ENCODE measurements around the gene STH. TPM values are rescaled to one million over a fixed set of nuclear protein-coding genes. Genes with fewer than 3 reads are reported as not detected.
"Not testable (repeated sequence)": the region's sequence is repeated elsewhere in the genome, so short reads cannot be mapped to it uniquely, and the experiment has no call there.

Gene STH
- total and polyA plus RNA-seq, 2 of the 4 experiments (the other 2 are of a cell fraction), result not detected

- ATAC-seq (ENCODE audit: low read depth); H2BK5ac ChIP-seq (ENCODE audit: low read depth, low read length, poor library complexity, severe bottlenecking); H3K27ac ChIP-seq (ENCODE audit: insufficient read depth, low read length); CTCF ChIA-PET; H3K36me3 ChIP-seq (ENCODE audit: control insufficient read depth, insufficient read depth, low read length); H3K79me1 ChIP-seq (ENCODE audit: low read depth in 1 of 2, low read length in 2 of 2); H3K4me3 ChIP-seq (ENCODE audit: insufficient read depth, low read depth, low read length); H3K9me3 ChIP-seq (ENCODE audit: control insufficient read depth, insufficient read depth, low read length); H2BK15ac ChIP-seq (ENCODE audit: low read depth, low read length); H3K4me2 ChIP-seq (ENCODE audit: low read depth, low read length); H3K14ac ChIP-seq (replicated peaks; ENCODE audit: low read depth, low read length); H2BK120ac ChIP-seq (ENCODE audit: low read depth, low read length); in situ Hi-C loops (cut with MboI; ENCODE audit: low sequenced_read_pairs); POLR2A ChIA-PET (ENCODE audit: unreplicated experiment); H3K4ac ChIP-seq (ENCODE audit: low read depth, low read length); H2AFZ ChIP-seq (replicated peaks; ENCODE audit: low read length, poor library complexity); H2AK9ac ChIP-seq (replicated peaks; ENCODE audit: low read depth, low read length, poor library complexity); H2BK20ac ChIP-seq (ENCODE audit: low read depth, low read length); DNase-seq; H3K23ac ChIP-seq (ENCODE audit: low read depth, low read length); H4K5ac ChIP-seq (ENCODE audit: low read depth, low read length); H3K56ac ChIP-seq (ENCODE audit: extremely low read depth, insufficient read depth, low read length); H3K18ac ChIP-seq (ENCODE audit: low read depth, low read length); H4K20me1 ChIP-seq (ENCODE audit: insufficient read depth, low read length); dilution Hi-C loops (cut with HindIII; ENCODE audit: low sequenced_read_pairs, unreplicated experiment); H3K9ac ChIP-seq (ENCODE audit: low read depth, low read length); intact Hi-C loops (cut with micrococcal nuclease); H4K91ac ChIP-seq (ENCODE audit: insufficient read depth, low read depth, low read length); H3K4me1 ChIP-seq (ENCODE audit: control insufficient read depth, insufficient read depth, low read length); H3K9me1 ChIP-seq (ENCODE audit: insufficient read depth, low read length); H2AK5ac ChIP-seq (ENCODE audit: low read depth, low read length); H4K8ac ChIP-seq (ENCODE audit: low read depth in 2 of 2, low read length in 2 of 2); BruUV-seq (replicated peaks): not testable (repeated sequence)
- H3K27me3 ChIP-seq (ENCODE audit: control insufficient read depth, insufficient read depth, low read length), result peaks cover 31% of the 10 kb centered on the region
- no CpG with 5 or more reads among the region's 4 CpGs for WGBS, 2 experiments (ENCODE audit: extremely low coverage in 2 of 2, insufficient read length in 1 of 2)
These were observed 42.3 kb upstream of the STH start for GRCh38 chr17:45956746-45957145.

All from IMR-90 (cell line).